Measurements from ENCODE around the gene OR6S1. TPM values are rescaled to one million over a fixed set of nuclear protein-coding genes. Genes with fewer than 3 reads are reported as not detected.

The OR6S1 gene
- not detected for total RNA-seq

GRCh38 chr14:20641591-20641990, at the start of gene OR6S1:
Gene OR6S1, minus strand, starts transcription at chr14:20641691. Its CDS starts 0 bp downstream, at chr14:20641691.
- no peak for ATAC-seq (ENCODE audit: insufficient number of reproducible peaks, low FRiP score, low read depth)

GRCh38 chr14:20690848-20691640, 49.6 kb upstream of the OR6S1 start:
- Histone ChIP-seq H3K4me3 (no peak overlapping the region), H3K27me3 (replicated peaks; ENCODE audit: insufficient read depth) (no peaks in the 10 kb centered on the region), H3K9me3 (no peaks in the 10 kb centered on the region), H3K36me3 (peaks cover 6% of the 10 kb centered on the region), H3K4me1 (ENCODE audit: control insufficient read depth in 1 of 2, low read depth in 2 of 2) (peaks cover 7 to 18% of the 10 kb centered on the region in 2 donors), H3K27ac (no peak overlapping the region)
- no peak for DNase-seq (ENCODE audit: low spot score)
- peak; percentile 72 for ATAC-seq (ENCODE audit: insufficient number of reproducible peaks, low FRiP score, low read depth)
- peak; percentile 86 for TF ChIP-seq CTCF (IDR thresholded peaks at IDR 0.05)

More at GRCh38 chr14:20641591-20641990, at the start of gene OR6S1:
- Histone ChIP-seq H3K4me3 (no peak within 1 kb of the TSS), H3K27me3 (replicated peaks; ENCODE audit: insufficient read depth) (no peaks in the 10 kb centered on the region), H3K36me3 (no peaks in the 10 kb centered on the region), H3K4me1 (ENCODE audit: control insufficient read depth in 1 of 2, low read depth in 2 of 2) (no peaks in the 10 kb centered on the region), H3K27ac (no peak within 1 kb of the TSS), H3K9me3 (no peaks in the 10 kb centered on the region)
- no peak for DNase-seq (ENCODE audit: low spot score)
- no peak for TF ChIP-seq CTCF (IDR thresholded peaks at IDR 0.05)

GRCh38 chr14:20688167-20688839, 46.8 kb upstream of the OR6S1 start, which contains the start of gene ANG:
Gene ANG, plus strand, starts transcription at chr14:20688764. Its CDS starts 4,801 bp downstream, at chr14:20693565.
- Histone ChIP-seq H3K27ac (no peak within 1 kb of the TSS), H3K9me3 (no peaks in the 10 kb centered on the region), H3K4me3 (no peak within 1 kb of the TSS), H3K36me3 (no peaks in the 10 kb centered on the region), H3K4me1 (ENCODE audit: control insufficient read depth in 1 of 2, low read depth in 2 of 2) (peaks cover 13 to 29% of the 10 kb centered on the region in 2 donors), H3K27me3 (replicated peaks; ENCODE audit: insufficient read depth) (no peaks in the 10 kb centered on the region)
- no peak for ATAC-seq (ENCODE audit: insufficient number of reproducible peaks, low FRiP score, low read depth)
- DNase-seq (ENCODE audit: low spot score): no peak
- no peak for TF ChIP-seq CTCF (IDR thresholded peaks at IDR 0.05)

GRCh38 chr14:20687362-20688166, 46.1 kb upstream of the OR6S1 start:
- no peak overlapping the region for H3K27ac ChIP-seq
- ATAC-seq (ENCODE audit: insufficient number of reproducible peaks, low FRiP score, low read depth) (no peak), DNase-seq (ENCODE audit: low spot score) (no peak)
- no peak for TF ChIP-seq CTCF (IDR thresholded peaks at IDR 0.05)
- H3K36me3 ChIP-seq: no peaks in the 10 kb centered on the region
- H3K4me3 ChIP-seq: no peak overlapping the region
- H3K27me3 ChIP-seq (replicated peaks; ENCODE audit: insufficient read depth): no peaks in the 10 kb centered on the region
- H3K4me1 ChIP-seq (ENCODE audit: control insufficient read depth in 1 of 2, low read depth in 2 of 2): peaks cover 13 to 29% of the 10 kb centered on the region in 2 donors
- H3K9me3 ChIP-seq: no peaks in the 10 kb centered on the region

Data from thoracic aorta (tissue), 2 donors.